ENCODE measurements around the gene MRAP.

The MRAP gene

DNA sequence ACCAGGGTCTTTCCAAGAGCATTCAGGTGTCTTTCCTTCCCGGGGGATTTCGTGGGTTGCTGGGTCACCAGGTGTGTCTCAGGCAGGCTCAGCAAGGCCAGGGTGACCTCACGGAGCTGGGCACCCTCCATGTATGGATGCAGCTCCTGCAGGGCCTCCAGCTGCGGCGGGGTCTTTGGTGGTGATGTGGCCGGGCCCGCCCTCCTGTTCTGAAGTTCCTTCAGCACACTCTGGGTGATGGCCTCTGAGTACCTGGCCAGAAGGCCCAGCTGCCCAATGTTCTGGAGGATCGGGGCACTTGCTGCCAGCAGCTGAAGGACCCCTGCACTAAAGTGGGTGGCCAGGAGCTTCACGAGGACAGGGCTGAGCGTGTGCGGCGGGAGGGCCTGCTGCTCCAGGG, 48.7 kb downstream of the MRAP start:
- Histone ChIP-seq H3K36me3 (peaks cover 100% of the 10 kb centered on the region), H3K27ac (no peak overlapping the region)

DNA sequence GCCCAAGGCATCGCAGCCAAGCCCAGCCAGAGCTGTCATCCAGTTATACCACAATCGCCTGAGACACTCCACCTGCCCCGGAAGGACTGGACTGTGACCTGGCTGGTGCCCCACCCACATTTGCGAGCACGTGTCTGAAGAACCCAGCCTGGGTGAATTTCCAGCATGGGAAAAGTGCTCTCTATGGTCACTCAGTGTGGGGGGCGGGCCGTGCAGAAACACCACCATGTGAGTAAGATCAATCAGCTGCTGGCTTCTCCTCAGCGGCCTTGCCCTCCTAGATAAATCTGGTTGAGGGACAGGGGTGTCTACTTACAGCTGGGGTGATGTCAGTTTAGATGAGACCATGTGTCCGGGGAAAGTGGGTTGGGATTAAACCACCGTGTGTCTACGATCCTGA, 49.3 kb downstream of the MRAP start:
- H3K4me3 ChIP-seq: no peak overlapping the region
- no peak overlapping the region for H3K4me2 ChIP-seq
- H3K27ac ChIP-seq: no peak overlapping the region
- H3K27me3 ChIP-seq: no peaks in the 10 kb centered on the region
- H4K20me1 ChIP-seq: peaks cover 21% of the 10 kb centered on the region
- no peak for TF ChIP-seq Cebpa-rat (IDR thresholded peaks at IDR 0.05)
- H3K36me3 ChIP-seq: peaks cover 100% of the 10 kb centered on the region
- peaks cover 34% of the 10 kb centered on the region for H3K9me3 ChIP-seq
- H3K9ac ChIP-seq: no peak overlapping the region
- no peaks in the 10 kb centered on the region for H3K4me1 ChIP-seq

More for the DNA sequence above, 48.7 kb downstream of the MRAP start:
- no peak overlapping the region for H3K4me3 ChIP-seq
- no peak overlapping the region for H3K4me2 ChIP-seq
- H3K9ac ChIP-seq: no peak overlapping the region
- peaks cover 34% of the 10 kb centered on the region for H3K9me3 ChIP-seq
- H4K20me1 ChIP-seq: peaks cover 18% of the 10 kb centered on the region
- H3K4me1 ChIP-seq: no peaks in the 10 kb centered on the region
- no peak for TF ChIP-seq Cebpa-rat (IDR thresholded peaks at IDR 0.05)
- no peaks in the 10 kb centered on the region for H3K27me3 ChIP-seq

DNA sequence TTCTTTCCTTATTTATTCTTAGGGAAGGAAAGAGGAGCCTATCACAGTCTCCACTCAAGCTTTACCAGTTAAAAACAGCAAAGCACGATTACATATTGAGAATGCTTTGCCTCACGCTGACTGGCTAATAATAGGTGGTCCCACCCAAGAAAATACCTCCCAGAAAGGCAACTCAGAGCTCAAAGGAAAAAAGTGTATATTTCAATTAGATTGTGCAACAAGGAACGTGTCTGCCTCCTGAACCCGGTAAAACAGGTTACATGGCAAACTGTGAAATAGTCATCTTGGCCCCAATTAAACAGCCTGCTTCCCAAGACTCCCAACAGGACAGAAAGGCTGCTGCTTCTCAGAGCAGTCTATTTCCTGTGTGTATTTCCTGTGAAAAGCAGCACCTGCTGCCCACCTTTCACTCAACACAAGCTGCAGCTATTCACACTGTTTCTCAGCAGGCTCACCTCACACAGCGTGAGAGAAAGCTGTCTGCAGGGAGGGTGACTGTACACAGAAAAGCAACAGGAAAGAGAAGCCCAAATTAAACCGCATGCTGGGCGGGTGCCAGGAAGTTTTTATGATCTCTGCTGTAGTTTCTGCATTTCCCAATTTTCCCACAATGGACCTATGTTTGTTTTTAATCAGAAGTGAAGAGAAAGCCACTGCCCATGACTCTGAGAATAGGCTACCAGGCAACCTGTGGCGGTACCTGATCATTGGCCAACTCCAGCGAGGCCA, 50.1 kb downstream of the MRAP start:
- no peak overlapping the region for H3K27ac ChIP-seq
- H4K20me1 ChIP-seq: peaks cover 26% of the 10 kb centered on the region
- no peak overlapping the region for H3K4me2 ChIP-seq
- H3K27me3 ChIP-seq: no peaks in the 10 kb centered on the region
- H3K9me3 ChIP-seq: peaks cover 33% of the 10 kb centered on the region
- peaks cover 100% of the 10 kb centered on the region for H3K36me3 ChIP-seq
- H3K4me3 ChIP-seq: no peak overlapping the region
- no peaks in the 10 kb centered on the region for H3K4me1 ChIP-seq
- no peak overlapping the region for H3K9ac ChIP-seq
- no peak for TF ChIP-seq Cebpa-rat (IDR thresholded peaks at IDR 0.05)

DNA sequence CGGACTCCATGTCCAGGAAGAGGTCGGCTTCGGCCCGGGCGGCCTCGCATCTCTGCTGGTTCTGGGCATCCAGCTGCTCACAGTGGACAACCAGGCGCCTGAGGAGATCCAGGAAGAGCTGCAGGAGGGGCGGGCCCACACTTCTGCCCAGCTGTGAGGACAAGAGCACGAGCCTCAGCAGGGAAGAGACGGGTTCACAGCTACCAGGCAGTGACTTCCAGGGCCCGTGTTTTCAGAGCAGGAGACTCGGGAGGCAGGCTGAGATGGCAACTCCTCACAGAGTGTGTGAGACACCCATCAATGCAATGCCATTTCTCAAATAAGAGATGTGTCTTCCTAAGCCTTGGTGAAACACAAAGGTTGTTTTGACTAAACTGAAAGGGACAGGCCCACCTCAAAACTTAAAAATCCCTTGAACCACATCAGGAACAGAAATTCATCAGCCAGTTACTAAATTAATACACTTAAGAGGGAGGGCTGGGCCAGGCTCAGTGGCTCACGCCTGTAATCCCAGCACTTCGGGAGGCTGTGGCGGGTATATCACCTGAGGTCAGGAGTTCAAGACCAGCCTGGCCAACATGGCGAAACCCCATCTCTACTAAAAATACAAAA, 50.8 kb downstream of the MRAP start:
- H3K27me3 ChIP-seq: no peaks in the 10 kb centered on the region
- no peak overlapping the region for H3K9ac ChIP-seq
- peaks cover 100% of the 10 kb centered on the region for H3K36me3 ChIP-seq
- peaks cover 26% of the 10 kb centered on the region for H4K20me1 ChIP-seq
- no peak overlapping the region for H3K4me3 ChIP-seq
- H3K27ac ChIP-seq: no peak overlapping the region
- peaks cover 27% of the 10 kb centered on the region for H3K9me3 ChIP-seq
- TF ChIP-seq Cebpa-rat (IDR thresholded peaks at IDR 0.05): no peak
- no peaks in the 10 kb centered on the region for H3K4me1 ChIP-seq
- no peak overlapping the region for H3K4me2 ChIP-seq

DNA sequence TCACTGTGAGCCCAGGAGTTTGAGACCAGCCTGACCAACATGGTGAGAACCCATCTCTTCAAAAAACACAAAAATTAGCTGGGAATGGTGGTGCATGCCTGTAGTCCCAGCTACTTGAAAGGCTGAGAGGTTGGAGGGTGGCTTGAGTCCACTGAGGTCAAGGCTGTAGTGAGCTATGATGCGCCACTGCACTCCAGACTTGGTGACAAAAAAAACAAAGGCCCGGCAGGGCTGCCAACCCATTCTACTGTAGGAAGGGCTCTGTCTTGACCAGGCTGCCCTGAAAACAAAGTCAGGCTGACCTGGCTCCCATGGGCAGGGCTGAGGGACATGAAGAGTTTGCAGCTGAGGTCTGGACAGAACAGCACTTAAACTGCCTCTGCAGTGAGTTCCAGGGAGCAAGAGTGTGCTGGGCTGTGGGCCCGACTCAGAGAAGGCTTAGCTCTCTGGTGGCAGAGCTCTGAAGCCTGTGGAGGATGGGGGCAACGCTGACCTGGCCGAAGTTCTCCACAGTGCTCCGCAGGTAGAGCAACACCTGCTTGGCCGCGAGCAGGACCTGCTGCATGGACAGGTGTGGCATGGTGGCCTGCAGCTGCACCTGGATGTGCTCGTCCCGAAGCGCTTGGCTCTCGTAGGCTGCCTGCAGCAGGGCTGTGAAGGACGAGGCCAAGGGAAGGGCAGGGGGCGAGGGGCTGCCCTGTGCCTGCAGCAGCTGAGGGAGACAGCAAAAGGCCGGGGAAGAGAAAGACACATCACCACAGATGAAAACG, 51.7 kb downstream of the MRAP start:
- no peaks in the 10 kb centered on the region for H3K27me3 ChIP-seq
- no peak overlapping the region for H3K4me2 ChIP-seq
- no peaks in the 10 kb centered on the region for H3K4me1 ChIP-seq
- H3K27ac ChIP-seq: no peak overlapping the region
- peaks cover 26% of the 10 kb centered on the region for H4K20me1 ChIP-seq
- H3K9me3 ChIP-seq: peaks cover 17% of the 10 kb centered on the region
- peaks cover 100% of the 10 kb centered on the region for H3K36me3 ChIP-seq
- no peak overlapping the region for H3K9ac ChIP-seq
- no peak overlapping the region for H3K4me3 ChIP-seq
- TF ChIP-seq Cebpa-rat (IDR thresholded peaks at IDR 0.05): no peak

DNA sequence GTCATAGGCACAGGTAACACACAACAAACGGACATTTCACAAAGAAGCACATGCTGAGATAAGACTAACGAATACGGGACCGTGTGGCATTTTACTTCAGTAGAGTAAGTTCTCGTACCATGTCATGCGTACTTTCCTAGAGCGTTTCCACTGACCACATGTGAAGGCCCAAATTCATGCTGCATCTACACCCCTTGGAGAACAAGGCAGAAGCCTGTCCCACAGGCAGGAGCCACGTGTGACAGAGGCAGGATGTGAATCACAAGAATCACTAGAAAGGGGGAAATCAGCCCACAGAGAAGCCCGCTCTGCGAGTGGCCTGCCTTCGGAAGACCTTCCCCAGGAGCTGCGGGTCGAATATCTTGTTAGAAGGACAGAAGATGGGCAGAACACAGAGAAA, 52.3 kb downstream of the MRAP start:
- Histone ChIP-seq H3K4me3 (no peak overlapping the region), H3K36me3 (peaks cover 100% of the 10 kb centered on the region), H3K27me3 (no peaks in the 10 kb centered on the region), H3K27ac (no peak overlapping the region), H3K9ac (no peak overlapping the region), H3K9me3 (peaks cover 11% of the 10 kb centered on the region), H3K4me2 (no peak overlapping the region), H3K4me1 (no peaks in the 10 kb centered on the region), H4K20me1 (peaks cover 26% of the 10 kb centered on the region)
- no peak for TF ChIP-seq Cebpa-rat (IDR thresholded peaks at IDR 0.05)

DNA sequence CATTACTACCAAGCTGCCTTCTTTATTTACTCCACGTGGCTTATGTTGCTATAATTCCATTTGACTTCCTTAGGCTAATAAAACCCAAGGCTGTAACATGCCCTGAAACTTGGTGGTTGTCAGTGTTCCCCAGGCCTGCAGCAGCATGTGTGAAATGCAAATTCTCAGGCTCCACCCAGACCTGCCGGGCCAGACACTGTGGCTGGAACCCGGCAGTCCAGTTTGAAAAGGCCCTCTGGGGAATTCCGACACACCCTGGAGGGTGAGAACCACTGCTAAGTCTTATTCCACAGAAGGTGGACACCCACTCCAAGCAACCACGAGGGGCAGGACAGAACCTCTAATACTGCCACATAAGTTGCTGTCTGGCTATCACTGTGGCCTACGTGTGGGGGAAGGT, 52.8 kb downstream of the MRAP start:
- Histone ChIP-seq H4K20me1 (peaks cover 26% of the 10 kb centered on the region), H3K4me1 (no peaks in the 10 kb centered on the region), H3K27ac (no peak overlapping the region), H3K27me3 (no peaks in the 10 kb centered on the region), H3K4me2 (no peak overlapping the region), H3K9ac (no peak overlapping the region), H3K4me3 (no peak overlapping the region), H3K9me3 (peaks cover 9% of the 10 kb centered on the region; the same call in 1 of the 2 replicates), H3K36me3 (peaks cover 100% of the 10 kb centered on the region)
- TF ChIP-seq Cebpa-rat (IDR thresholded peaks at IDR 0.05): no peak

DNA sequence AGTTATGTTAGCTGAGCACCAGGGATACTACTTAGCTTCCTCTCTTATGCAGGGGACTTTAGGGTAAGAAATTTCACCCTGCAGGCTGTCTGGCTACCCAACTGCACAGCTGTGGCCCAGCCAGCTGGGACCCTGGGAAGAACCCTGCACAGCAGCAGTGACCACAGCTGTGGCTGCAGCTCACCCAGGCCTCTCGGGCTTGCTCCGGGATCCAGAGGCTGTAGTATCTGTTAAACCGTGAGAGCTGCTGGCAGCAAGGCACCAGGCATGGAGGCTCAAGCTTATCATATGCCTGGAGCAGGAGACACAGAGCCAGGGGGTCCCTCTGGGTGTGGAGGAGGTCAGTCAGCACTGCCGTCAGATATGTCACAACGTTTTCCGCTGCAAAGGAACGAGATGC, 53.9 kb downstream of the MRAP start:
- H3K36me3 ChIP-seq: peaks cover 100% of the 10 kb centered on the region
- H3K27me3 ChIP-seq: no peaks in the 10 kb centered on the region
- H4K20me1 ChIP-seq: peaks cover 26% of the 10 kb centered on the region
- TF ChIP-seq Cebpa-rat (IDR thresholded peaks at IDR 0.05): no peak
- no peak overlapping the region for H3K4me2 ChIP-seq
- no peak overlapping the region for H3K9ac ChIP-seq
- no peaks in the 10 kb centered on the region for H3K4me1 ChIP-seq
- H3K4me3 ChIP-seq: no peak overlapping the region
- no peak overlapping the region for H3K27ac ChIP-seq
- no peaks in the 10 kb centered on the region for H3K9me3 ChIP-seq

DNA sequence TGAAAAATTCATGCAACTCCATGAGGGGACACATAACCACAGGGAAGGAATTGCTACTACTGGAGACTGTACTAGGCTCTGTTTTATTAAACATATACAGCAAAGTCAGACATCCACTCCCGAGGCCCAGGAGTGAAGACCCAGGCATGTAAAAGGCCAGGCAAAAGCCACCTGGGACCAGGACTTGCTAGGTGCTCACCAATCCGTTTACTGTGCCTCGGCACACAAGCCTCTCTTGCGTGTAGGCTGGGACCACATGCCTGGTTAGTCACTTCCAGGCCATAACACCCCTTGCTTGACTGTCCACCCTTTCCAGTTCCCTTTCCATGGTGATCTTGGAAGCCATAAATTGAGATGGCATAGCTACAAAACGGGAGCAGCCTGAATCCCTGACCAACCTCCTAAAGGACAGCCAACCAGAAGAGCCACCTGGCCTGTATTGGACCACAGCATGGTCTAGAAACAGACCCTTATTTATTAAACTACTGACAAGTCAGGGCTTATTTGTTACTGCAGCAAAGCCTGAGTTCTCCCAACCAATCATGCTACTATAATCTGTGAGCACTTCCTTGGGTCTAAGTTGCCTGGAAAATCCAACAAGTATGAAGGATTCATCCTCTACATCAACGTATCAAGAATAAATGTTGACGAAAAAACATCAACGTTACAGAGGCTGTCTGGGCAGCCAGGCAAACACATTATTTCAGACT, 54.5 kb downstream of the MRAP start:
- H4K20me1 ChIP-seq: peaks cover 23% of the 10 kb centered on the region
- no peak overlapping the region for H3K9ac ChIP-seq
- H3K4me3 ChIP-seq: no peak overlapping the region
- H3K27me3 ChIP-seq: no peaks in the 10 kb centered on the region
- no peak overlapping the region for H3K4me2 ChIP-seq
- no peaks in the 10 kb centered on the region for H3K9me3 ChIP-seq
- peaks cover 100% of the 10 kb centered on the region for H3K36me3 ChIP-seq
- H3K4me1 ChIP-seq: no peaks in the 10 kb centered on the region
- no peak overlapping the region for H3K27ac ChIP-seq
- TF ChIP-seq Cebpa-rat (IDR thresholded peaks at IDR 0.05): no peak
